GM19025 (cell line): ENCODE results near the gene NUP35.

Source experiments
- ATAC-seq: cut with Tn5 transposase; IDR thresholded peaks from one replicate; pipeline ENCODE4 v1.9.1; 2021; ENCODE audit warnings: mild to moderate bottlenecking, low read depth, moderate library complexity; ENCODE audit not compliant: unreplicated experiment

Gene NUP35

DNA sequence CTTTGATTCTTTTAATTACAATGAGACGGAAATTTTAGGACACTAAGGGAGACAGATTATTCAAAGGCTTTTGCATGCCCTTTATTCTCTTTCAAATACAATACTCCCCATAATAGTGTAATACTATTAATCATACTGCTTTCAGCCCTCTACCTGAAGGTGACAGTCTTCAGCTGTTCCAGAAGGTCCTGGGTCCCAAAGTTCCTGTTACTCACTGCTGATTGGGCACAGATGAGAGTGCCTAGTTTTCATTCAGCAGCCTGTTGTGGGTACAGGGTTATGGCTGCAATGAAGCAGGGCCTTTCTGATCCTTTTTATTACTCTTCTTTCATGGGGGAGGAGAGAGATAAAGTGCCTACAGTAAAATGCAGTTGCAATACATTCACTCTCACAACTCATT is 80.2 kb downstream of the NUP35 start:
- ATAC-seq, result no peak

DNA sequence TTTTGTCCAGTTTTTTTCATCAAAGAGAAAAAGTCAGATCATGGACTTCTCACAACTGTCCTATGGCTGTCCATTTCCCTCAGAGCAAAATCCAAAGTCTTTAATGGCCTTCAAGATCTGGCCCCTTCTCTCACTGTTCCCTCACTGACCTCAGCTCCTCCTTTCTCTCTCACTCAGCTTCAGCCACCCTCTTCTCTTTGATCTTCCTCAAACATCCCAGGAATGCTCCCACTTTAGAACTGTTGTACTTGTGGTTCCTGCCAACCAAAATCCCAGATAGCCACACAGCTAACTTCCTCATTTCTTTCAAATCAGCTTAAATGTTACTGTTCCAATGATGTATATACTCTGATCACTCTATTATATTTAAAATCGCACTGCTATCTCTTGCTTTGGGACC is 82.9 kb downstream of the NUP35 start:
- no peak for ATAC-seq

GRCh38 chr2:183209395-183210028 is 85.3 kb downstream of the NUP35 start:
- no peak for ATAC-seq
